AG04449 (cell line): ENCODE results near the gene CFAP100.

Source experiments
- CTCF ChIA-PET: fragments of 350-600 bp; formaldehyde crosslinking; extraction: SDS; loops from one replicate; lab custom pipeline; 2021; ENCODE audit warnings: antibody characterized with exemption; lab: Yijun Ruan, JAX
- POLR2A ChIA-PET: fragments of 400-600, 350-600 bp; formaldehyde crosslinking; extraction: SDS; loops from one replicate; lab custom pipeline; 2020; ENCODE audit warnings: antibody characterized with exemption, inconsistent platforms; lab: Yijun Ruan, JAX
- DNase-seq: peaks from one replicate; pipeline ENCODE4 v3.0.0-alpha.2; 2010; ENCODE audit warnings: low read depth, low spot score
- H3K4me3 ChIP-seq: 2 replicates; pipeline ENCODE4 v1.5.1; 2011; ENCODE audit warnings: low read depth, mild to moderate bottlenecking, control low read depth, low read length
- CTCF ChIP-seq: IDR thresholded peaks from one replicate; pipeline ENCODE4 v1.5.1; 2011; ENCODE audit warnings: mild to moderate bottlenecking, moderate library complexity, low read length, control low read depth, inconsistent platforms; ENCODE audit not compliant: insufficient read depth; ENCODE audit errors: missing control alignments

CFAP100 gene

DNA sequence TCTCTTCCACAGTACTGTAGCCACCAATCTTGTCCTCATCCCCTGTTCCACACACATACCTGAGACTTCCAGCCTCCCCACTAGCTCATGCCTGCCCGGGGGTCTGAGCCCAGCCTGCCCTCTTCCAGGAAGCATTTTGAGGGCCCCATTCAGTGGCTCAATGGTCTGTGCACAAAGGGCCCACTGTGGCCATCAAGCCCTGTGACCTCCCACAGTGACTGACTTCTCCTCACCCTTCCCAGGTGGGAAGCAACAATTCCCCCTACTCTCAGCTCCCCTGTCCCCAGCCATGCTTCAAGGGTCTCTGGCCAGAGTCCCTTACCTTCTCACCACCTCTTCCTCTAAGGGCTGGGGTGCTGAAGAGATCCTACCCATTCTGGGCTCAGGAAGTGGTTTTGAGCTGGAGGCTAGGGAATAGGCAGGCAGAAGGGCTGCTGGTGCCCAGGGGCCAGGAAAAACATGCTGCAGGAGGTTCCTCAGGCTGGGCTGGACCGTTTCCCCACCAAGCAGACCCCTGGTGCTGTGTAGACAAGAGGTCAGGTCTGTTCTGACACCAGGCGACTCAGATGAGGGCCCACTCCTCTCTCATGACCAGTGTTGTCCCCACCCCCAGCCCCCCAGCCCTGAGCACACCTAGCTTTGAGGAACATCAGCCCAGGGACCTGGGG, 34.5 kb upstream of the CFAP100 start:
- H3K4me3 ChIP-seq: no peak overlapping the region
- ChIA-PET POLR2A (interaction anchor here (0.7 kb wide), 1 partner anchor 38 kb away, joined by 3 read pairs; no protein-coding TSS in a partner anchor), CTCF (interaction anchor here (1.1 kb wide), 1 partner anchor 32 kb away, joined by 3 read pairs; no protein-coding TSS in a partner anchor)
- no peak for DNase-seq
- no peak for TF ChIP-seq CTCF

DNA sequence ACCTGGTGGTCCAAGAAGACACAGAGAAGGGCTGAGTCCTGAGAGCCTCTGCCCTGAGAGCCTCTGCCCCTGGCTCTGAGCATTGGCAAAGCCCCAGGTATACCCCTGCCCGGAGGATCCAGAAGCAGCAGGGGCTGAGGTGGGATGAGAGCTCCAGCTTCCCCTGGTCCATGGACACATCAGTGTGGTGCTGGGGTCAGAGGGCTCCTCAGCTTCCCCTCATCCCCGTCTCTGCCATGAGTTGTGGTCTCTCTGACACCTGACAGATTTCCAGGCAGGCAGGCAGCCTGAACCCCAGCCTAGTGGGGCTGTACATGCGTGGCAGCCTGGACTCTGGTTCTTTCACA, 34.0 kb upstream of the CFAP100 start:
- no peak for DNase-seq
- H3K4me3 ChIP-seq: no peak overlapping the region
- ChIA-PET POLR2A (no interaction called here), CTCF (no interaction called here)
- no peak for TF ChIP-seq CTCF

- TF ChIP-seq CTCF: no peak
- CTCF ChIA-PET: no interaction called here
- no peak overlapping the region for H3K4me3 ChIP-seq
- POLR2A ChIA-PET: no interaction called here
- DNase-seq: no peak
These were observed 33.5 kb upstream of the CFAP100 start for GRCh38 chr3:126361211-126361610.

GRCh38 chr3:126364130-126364695, 30.5 kb upstream of the CFAP100 start:
- ChIA-PET CTCF (interaction anchor here (0.8 kb wide), 1 partner anchor 166 kb away, joined by 3 read pairs; no protein-coding TSS in a partner anchor), POLR2A (no interaction called here)
- no peak for DNase-seq
- no peak for TF ChIP-seq CTCF
- no peak overlapping the region for H3K4me3 ChIP-seq

GRCh38 chr3:126364731-126365301, 29.9 kb upstream of the CFAP100 start:
- TF ChIP-seq CTCF: no peak
- DNase-seq: no peak
- H3K4me3 ChIP-seq: no peak overlapping the region
- POLR2A ChIA-PET: no interaction called here
- CTCF ChIA-PET: no interaction called here
